ENCODE results near the gene CAPN5.

The CAPN5 gene

GRCh38 chr11:77052518-77052917, 14.3 kb upstream of the CAPN5 start:
- no peak overlapping the region for H3K4me3 ChIP-seq (ENCODE audit: low read depth, low read length)
- TF ChIP-seq MAX (IDR thresholded peaks at IDR 0.05; ENCODE audit: low read depth, low read length): no peak
- no peak for TF ChIP-seq MYC (IDR thresholded peaks at IDR 0.05; ENCODE audit: low read depth, low read length)
- TF ChIP-seq CTCF (IDR thresholded peaks at IDR 0.05; ENCODE audit: low read depth, low read length): no peak
- TF ChIP-seq POLR2A (IDR thresholded peaks at IDR 0.05; ENCODE audit: extremely low read depth, insufficient read length): no peak
- DNase-seq (ENCODE audit: low read depth): no peak

GRCh38 chr11:77053217-77054015, 13.4 kb upstream of the CAPN5 start:
- no peak for DNase-seq (ENCODE audit: low read depth)
- no peak overlapping the region for H3K4me3 ChIP-seq (ENCODE audit: low read depth, low read length)
- TF ChIP-seq CTCF (IDR thresholded peaks at IDR 0.05; ENCODE audit: low read depth, low read length): no peak
- TF ChIP-seq MAX (IDR thresholded peaks at IDR 0.05; ENCODE audit: low read depth, low read length): no peak
- no peak for TF ChIP-seq POLR2A (IDR thresholded peaks at IDR 0.05; ENCODE audit: extremely low read depth, insufficient read length)
- TF ChIP-seq MYC (IDR thresholded peaks at IDR 0.05; ENCODE audit: low read depth, low read length): no peak

GRCh38 chr11:77054084-77054483, 12.7 kb upstream of the CAPN5 start:
- DNase-seq (ENCODE audit: low read depth): no peak
- no peak overlapping the region for H3K4me3 ChIP-seq (ENCODE audit: low read depth, low read length)
- TF ChIP-seq POLR2A (IDR thresholded peaks at IDR 0.05; ENCODE audit: extremely low read depth, insufficient read length) (no peak), MAX (IDR thresholded peaks at IDR 0.05; ENCODE audit: low read depth, low read length) (no peak), CTCF (IDR thresholded peaks at IDR 0.05; ENCODE audit: low read depth, low read length) (no peak), MYC (IDR thresholded peaks at IDR 0.05; ENCODE audit: low read depth, low read length) (no peak)

- no peak overlapping the region for H3K4me3 ChIP-seq (ENCODE audit: low read depth, low read length)
- DNase-seq (ENCODE audit: low read depth): no peak
- TF ChIP-seq MAX (IDR thresholded peaks at IDR 0.05; ENCODE audit: low read depth, low read length) (no peak), POLR2A (IDR thresholded peaks at IDR 0.05; ENCODE audit: extremely low read depth, insufficient read length) (no peak), CTCF (IDR thresholded peaks at IDR 0.05; ENCODE audit: low read depth, low read length) (no peak), MYC (IDR thresholded peaks at IDR 0.05; ENCODE audit: low read depth, low read length) (no peak)
These were observed 11.6 kb upstream of the CAPN5 start for GRCh38 chr11:77055101-77055561.

- no peak overlapping the region for H3K4me3 ChIP-seq (ENCODE audit: low read depth, low read length)
- TF ChIP-seq POLR2A (IDR thresholded peaks at IDR 0.05; ENCODE audit: extremely low read depth, insufficient read length) (no peak), MAX (IDR thresholded peaks at IDR 0.05; ENCODE audit: low read depth, low read length) (no peak), CTCF (IDR thresholded peaks at IDR 0.05; ENCODE audit: low read depth, low read length) (no peak), MYC (IDR thresholded peaks at IDR 0.05; ENCODE audit: low read depth, low read length) (no peak)
- no peak for DNase-seq (ENCODE audit: low read depth)
These were observed 10.9 kb upstream of the CAPN5 start for GRCh38 chr11:77055913-77056312.

Data from NB4 (cell line).